H1 (cell line): ENCODE data around the gene SLC2A4. TPM values are rescaled to one million over a fixed set of nuclear protein-coding genes. Genes with fewer than 3 reads are reported as not detected.

Experiments
- CHD2 ChIP-seq: IDR thresholded peaks from 2 replicates; pipeline ENCODE4 v1.6.1; 2012; ENCODE audit warnings: low read length, improper control_type of control experiment
- POU5F1 ChIP-seq: IDR thresholded peaks from 2 replicates; pipeline ENCODE4 v1.6.1; 2011; ENCODE audit warnings: low read depth, mild to moderate bottlenecking, low read length, moderate library complexity
- SIRT6 ChIP-seq: IDR thresholded peaks from one replicate; pipeline ENCODE4 v1.7.1; 2012; ENCODE audit warnings: low read length, inconsistent platforms
- SIX5 ChIP-seq: IDR thresholded peaks from 2 replicates; pipeline ENCODE4 v1.6.1; 2011; ENCODE audit warnings: mild to moderate bottlenecking, low read depth, low read length
- SP1 ChIP-seq: IDR thresholded peaks from 2 replicates; pipeline ENCODE4 v1.6.1; 2011; ENCODE audit warnings: low read depth, low read length
- polyA plus RNA-seq, 7 experiments: library from polyadenylated mRNA; depleted of rRNA in 3 of 7; stranded (reverse) in 5 of 7; unstranded in 2 of 7; fragments of >200 nt in 5 of 7; fragments of 200-250 nt in 2 of 7; gene quantifications; 1 replicate in 5 of 7; 2 replicates in 1 of 7; 4 replicates in 1 of 7; pipeline versions ENCODE4 v1.2.1 to v1.2.3, GENCODE V29; 2011 to 2013; ENCODE audit warnings: missing spikeins in 2 of 7, mixed read lengths in 2 of 7
- total RNA-seq: library from RNA; stranded (reverse); fragmentation: NEBNext Ultra II Directional; extraction: Animal tissue kit (Norgen Biotek cat#: 25700); gene quantifications from 2 replicates; pipeline ENCODE4 v1.2.1, GENCODE V29; 2021
- TF ChIP-seq, protein P1 (sequence below): fragments of 300-600 bp; sonication (generic); IDR thresholded peaks from 2 replicates; pipeline ENCODE4 v1.7.1; 2012; ENCODE audit warnings: low read length, moderate library complexity, mild to moderate bottlenecking, inconsistent platforms; ENCODE audit not compliant: insufficient replicate concordance
- TF ChIP-seq, protein P2 (sequence below): IDR thresholded peaks from 2 replicates; pipeline ENCODE4 v1.6.1; 2012; ENCODE audit warnings: low read length, inconsistent platforms

Gene SLC2A4
- total and polyA plus RNA-seq, 2 of the 8 experiments (the other 6 are each of a cell fraction or from before 2014, with no cell fraction given): 5.7 to 6.9 TPM

DNA sequence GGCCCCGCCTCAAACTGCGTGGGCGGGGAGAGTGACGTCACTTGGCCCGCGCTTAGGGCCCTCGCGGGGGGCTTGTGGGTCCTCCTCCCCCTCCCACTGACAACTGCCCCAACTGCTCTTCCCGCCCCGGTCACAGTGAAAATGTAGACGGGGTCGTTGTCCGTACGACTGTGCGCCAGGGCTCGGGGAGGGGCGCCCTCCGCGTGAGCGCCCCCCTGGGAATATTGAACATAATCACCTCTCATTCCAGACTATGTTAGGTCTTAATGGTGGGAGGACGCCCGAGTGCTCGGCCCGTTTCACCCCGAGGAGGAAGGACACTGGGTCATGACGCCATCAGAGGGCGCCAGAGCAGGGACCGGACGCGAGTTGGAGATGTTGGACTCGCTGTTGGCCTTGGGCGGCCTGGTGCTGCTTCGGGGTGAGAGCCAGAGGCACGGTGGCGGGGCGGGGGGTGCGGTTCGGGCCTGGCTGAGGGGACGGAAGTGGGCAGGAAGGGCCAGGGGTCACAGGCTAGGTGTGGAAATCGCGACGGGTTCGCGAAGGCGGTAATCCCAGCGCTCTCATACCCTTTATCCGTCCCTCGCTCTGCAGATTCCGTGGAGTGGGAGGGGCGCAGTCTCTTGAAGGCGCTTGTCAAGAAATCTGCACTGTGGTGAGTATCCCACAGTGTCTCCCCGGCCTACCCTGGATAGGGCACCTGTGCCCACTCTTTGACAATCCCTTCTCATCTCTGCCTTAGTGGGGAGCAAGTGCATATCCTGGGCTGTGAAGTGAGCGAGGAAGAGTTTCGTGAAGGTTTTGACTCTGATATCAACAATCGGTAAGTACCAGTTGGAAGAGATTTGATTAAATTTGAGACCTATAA is 29.1 kb upstream of the SLC2A4 start, which contains the start of gene ELP5 (continued):
- TF ChIP-seq, protein P1, sequence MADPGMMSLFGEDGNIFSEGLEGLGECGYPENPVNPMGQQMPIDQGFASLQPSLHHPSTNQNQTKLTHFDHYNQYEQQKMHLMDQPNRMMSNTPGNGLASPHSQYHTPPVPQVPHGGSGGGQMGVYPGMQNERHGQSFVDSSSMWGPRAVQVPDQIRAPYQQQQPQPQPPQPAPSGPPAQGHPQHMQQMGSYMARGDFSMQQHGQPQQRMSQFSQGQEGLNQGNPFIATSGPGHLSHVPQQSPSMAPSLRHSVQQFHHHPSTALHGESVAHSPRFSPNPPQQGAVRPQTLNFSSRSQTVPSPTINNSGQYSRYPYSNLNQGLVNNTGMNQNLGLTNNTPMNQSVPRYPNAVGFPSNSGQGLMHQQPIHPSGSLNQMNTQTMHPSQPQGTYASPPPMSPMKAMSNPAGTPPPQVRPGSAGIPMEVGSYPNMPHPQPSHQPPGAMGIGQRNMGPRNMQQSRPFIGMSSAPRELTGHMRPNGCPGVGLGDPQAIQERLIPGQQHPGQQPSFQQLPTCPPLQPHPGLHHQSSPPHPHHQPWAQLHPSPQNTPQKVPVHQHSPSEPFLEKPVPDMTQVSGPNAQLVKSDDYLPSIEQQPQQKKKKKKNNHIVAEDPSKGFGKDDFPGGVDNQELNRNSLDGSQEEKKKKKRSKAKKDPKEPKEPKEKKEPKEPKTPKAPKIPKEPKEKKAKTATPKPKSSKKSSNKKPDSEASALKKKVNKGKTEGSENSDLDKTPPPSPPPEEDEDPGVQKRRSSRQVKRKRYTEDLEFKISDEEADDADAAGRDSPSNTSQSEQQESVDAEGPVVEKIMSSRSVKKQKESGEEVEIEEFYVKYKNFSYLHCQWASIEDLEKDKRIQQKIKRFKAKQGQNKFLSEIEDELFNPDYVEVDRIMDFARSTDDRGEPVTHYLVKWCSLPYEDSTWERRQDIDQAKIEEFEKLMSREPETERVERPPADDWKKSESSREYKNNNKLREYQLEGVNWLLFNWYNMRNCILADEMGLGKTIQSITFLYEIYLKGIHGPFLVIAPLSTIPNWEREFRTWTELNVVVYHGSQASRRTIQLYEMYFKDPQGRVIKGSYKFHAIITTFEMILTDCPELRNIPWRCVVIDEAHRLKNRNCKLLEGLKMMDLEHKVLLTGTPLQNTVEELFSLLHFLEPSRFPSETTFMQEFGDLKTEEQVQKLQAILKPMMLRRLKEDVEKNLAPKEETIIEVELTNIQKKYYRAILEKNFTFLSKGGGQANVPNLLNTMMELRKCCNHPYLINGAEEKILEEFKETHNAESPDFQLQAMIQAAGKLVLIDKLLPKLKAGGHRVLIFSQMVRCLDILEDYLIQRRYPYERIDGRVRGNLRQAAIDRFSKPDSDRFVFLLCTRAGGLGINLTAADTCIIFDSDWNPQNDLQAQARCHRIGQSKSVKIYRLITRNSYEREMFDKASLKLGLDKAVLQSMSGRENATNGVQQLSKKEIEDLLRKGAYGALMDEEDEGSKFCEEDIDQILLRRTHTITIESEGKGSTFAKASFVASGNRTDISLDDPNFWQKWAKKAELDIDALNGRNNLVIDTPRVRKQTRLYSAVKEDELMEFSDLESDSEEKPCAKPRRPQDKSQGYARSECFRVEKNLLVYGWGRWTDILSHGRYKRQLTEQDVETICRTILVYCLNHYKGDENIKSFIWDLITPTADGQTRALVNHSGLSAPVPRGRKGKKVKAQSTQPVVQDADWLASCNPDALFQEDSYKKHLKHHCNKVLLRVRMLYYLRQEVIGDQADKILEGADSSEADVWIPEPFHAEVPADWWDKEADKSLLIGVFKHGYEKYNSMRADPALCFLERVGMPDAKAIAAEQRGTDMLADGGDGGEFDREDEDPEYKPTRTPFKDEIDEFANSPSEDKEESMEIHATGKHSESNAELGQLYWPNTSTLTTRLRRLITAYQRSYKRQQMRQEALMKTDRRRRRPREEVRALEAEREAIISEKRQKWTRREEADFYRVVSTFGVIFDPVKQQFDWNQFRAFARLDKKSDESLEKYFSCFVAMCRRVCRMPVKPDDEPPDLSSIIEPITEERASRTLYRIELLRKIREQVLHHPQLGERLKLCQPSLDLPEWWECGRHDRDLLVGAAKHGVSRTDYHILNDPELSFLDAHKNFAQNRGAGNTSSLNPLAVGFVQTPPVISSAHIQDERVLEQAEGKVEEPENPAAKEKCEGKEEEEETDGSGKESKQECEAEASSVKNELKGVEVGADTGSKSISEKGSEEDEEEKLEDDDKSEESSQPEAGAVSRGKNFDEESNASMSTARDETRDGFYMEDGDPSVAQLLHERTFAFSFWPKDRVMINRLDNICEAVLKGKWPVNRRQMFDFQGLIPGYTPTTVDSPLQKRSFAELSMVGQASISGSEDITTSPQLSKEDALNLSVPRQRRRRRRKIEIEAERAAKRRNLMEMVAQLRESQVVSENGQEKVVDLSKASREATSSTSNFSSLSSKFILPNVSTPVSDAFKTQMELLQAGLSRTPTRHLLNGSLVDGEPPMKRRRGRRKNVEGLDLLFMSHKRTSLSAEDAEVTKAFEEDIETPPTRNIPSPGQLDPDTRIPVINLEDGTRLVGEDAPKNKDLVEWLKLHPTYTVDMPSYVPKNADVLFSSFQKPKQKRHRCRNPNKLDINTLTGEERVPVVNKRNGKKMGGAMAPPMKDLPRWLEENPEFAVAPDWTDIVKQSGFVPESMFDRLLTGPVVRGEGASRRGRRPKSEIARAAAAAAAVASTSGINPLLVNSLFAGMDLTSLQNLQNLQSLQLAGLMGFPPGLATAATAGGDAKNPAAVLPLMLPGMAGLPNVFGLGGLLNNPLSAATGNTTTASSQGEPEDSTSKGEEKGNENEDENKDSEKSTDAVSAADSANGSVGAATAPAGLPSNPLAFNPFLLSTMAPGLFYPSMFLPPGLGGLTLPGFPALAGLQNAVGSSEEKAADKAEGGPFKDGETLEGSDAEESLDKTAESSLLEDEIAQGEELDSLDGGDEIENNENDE: no peak
- TF ChIP-seq SP1: no peak
- no peak for TF ChIP-seq SIRT6
- no peak for TF ChIP-seq POU5F1
- TF ChIP-seq CHD2: 0 out of 2 replicates have a peak, but pooled peaks have one; percentile 5
- TF ChIP-seq, protein P2, sequence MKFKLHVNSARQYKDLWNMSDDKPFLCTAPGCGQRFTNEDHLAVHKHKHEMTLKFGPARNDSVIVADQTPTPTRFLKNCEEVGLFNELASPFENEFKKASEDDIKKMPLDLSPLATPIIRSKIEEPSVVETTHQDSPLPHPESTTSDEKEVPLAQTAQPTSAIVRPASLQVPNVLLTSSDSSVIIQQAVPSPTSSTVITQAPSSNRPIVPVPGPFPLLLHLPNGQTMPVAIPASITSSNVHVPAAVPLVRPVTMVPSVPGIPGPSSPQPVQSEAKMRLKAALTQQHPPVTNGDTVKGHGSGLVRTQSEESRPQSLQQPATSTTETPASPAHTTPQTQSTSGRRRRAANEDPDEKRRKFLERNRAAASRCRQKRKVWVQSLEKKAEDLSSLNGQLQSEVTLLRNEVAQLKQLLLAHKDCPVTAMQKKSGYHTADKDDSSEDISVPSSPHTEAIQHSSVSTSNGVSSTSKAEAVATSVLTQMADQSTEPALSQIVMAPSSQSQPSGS: peak; percentile 88; the same call in 1 of the 2 replicates
- no peak for TF ChIP-seq SIX5
